Measurements from ENCODE around the gene CCL23.

CCL23 gene

DNA sequence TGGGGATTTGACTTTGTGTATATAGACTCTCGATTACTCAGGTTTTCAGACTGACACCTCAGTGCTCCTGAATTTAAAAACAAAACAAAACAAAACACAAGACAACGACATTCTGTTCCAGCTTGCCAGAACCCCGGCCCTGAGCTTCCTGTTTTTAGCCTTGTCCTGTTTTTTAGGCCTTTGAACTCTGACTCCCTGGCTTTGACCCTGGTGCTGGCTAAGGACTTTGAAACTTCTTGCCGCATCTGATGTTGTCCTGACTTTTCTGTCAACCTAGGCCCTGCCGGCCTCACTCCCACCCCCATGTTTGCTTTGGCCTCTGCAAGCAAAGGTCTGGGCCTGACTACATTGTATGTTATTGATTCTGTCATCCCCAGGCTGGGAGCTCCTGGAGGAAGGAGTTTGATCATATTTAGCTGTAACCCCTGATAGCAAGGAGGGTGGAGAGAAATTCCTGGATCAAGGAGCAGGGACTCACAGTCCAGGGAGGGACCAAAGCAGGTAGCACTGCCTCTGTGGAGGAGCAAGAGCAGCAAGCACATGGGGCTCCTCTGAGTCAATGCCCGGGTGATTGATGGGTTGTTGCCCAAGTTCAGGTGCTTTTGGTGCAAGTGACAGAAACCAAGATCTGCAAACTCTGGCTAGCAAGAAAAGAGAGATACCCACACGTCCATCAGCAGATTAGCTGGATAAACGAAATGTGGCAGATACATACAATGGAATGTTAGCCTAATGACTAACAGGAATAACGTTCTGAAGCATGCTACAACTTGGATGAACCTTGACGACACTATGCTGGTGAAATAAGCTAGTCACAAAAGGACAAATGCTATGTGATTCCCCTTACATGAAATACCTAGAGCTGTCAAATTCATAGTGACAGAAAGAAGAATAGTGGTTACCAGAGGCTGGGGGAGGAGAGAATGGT, 44.2 kb downstream of the CCL23 start:
- no peak for DNase-seq
- in situ Hi-C loops (cut with MboI; ENCODE audit: low pct_unique_long_range_greater_than_20kb, low sequenced_read_pairs): no loop called here

DNA sequence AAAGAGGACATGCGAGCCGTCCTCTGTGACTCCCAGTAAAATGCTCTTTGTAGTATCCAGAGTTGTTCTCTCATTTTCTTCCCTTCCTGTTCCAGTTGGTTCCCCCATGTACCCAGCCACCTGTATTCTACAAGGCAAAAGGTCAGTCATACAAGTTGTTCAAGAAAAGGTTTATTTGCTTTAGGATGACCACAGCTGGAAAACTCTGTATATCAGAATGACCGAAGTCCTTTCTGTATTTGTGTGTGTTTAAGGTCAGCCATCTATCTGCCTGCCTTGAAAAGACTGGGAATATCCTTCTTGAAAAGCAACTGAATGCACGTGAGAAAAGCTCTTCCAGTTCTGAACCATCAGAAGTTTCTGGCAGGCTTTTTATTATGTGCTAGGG, 44.8 kb downstream of the CCL23 start:
- DNase-seq: no peak
- in situ Hi-C loops (cut with MboI; ENCODE audit: low pct_unique_long_range_greater_than_20kb, low sequenced_read_pairs): no loop called here

DNA sequence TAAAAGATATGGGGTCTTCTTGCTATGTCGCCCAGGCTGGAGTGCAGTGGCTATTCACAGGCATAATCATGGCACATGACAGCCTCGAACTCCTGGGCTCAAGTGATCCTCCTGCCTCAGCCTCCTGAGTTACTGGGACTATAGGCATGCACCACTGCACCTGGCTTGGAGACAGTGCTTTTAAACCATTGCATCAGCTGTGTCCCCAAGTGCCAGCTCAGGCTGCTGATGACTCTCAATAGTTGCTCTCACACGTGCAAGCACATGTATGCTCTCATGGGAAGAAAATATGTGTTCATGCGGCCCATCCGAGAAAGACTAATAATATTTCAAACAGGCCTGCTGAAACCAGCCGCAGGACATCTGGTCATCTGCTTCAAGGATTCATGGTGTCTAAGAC, 45.2 kb downstream of the CCL23 start:
- in situ Hi-C loops (cut with MboI; ENCODE audit: low pct_unique_long_range_greater_than_20kb, low sequenced_read_pairs): no loop called here
- no peak for DNase-seq

DNA sequence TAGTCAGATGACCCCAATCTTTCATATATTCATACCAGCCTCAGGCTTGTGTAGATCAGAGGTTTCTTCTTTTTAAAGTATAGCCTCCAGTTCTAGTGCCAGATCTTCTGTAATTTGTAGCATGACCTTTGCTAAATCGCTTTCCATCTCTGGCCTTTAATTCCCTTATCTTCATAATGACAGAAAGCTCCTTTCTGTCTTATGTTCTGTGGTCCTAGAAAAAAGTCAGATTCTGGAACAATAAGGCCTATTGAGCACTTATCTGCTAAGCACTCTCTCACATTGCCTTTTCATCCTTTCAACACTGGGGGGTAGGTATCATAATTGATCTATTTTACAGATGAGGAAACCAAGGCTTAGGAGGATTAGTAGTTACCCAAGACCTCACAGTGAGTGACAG, 45.7 kb downstream of the CCL23 start:
- DNase-seq: no peak
- in situ Hi-C loops (cut with MboI; ENCODE audit: low pct_unique_long_range_greater_than_20kb, low sequenced_read_pairs): no loop called here

DNA sequence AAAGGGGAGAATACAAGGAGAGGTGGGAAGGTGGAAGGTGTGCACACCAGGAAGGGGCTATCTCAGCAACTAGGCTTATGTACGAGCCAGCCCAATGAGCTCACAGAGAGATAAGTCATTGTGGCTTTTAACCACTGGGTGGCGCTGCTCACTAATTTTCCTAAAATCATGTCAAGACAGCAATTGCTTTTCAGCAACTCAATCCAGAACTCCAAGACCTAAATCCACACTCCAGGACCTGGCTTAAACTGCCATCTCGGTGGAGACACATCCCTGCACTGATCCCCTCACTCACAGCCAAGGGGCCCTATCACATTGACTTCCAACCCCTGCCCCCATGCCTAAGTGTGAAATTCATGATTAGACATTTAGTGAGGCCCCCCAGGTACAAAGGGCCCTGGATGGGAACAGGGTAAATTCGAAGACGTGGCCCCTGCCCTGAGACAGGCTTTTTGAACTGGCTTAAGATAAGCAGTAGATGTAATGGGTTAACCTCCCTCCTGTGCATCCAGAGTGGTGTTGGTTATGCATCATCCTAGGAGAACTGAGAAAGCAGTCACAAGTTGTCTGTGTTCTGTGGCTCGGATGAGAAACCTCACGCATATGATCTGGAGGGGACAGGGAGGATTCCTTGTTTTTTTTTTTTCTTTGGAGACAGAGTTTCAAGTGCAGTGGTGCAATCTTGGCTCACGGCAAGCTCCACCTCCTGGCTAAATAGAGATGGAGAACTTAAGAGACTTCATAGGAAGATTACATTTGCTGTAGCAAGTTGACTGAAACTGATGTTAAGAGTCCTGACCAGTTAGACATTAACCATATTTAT, 48.0 kb downstream of the CCL23 start:
- peak; percentile 74 for DNase-seq
- in situ Hi-C loops (cut with MboI; ENCODE audit: low pct_unique_long_range_greater_than_20kb, low sequenced_read_pairs): no loop called here

DNA sequence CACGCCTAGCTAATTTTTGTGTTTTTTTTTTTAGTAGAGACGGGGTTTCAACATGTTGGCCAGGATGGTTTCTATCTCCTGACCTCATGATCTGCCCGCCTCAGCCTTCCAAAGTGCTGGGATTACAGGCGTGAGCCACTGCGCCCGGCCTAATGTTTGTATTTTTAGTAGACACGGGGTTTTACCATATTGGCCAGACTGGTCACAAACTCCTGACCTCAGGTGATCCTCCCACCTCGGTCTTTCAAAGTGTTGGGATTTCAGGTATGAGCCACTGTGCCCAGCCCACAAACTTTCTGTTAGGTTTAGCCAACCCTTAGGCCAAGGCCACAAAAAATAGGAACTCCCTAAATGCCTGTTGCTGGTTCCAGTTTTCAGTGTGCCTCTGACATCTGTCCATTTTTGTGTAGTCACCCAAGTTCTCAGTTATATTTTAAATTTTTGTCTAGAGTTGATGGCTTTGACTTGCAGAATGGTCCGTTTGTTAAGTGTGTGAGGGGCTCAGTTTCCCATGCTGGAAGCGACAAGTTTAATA, 49.2 kb downstream of the CCL23 start:
- DNase-seq: no peak
- in situ Hi-C loops (cut with MboI; ENCODE audit: low pct_unique_long_range_greater_than_20kb, low sequenced_read_pairs): no loop called here

DNA sequence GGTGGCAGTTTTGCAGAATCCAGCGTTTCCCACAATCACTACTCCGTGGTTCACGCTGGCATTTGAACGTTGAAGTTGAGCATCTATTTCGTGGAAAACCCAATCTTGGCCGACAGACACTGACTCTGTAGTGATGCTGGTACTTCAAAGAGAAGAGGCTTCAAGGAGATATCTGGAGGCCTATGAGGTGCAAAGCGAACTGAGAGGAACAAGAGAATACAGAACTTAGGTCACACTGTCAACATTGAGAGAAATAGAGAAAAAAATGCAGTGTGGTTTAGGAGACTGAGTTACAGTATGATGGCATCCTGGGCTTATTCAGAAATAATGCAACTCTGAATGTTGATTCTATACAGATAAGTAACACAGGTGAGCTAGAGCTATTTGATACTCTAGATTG, 52.5 kb downstream of the CCL23 start:
- in situ Hi-C loops (cut with MboI; ENCODE audit: low pct_unique_long_range_greater_than_20kb, low sequenced_read_pairs): no loop called here
- no peak for DNase-seq

DNA sequence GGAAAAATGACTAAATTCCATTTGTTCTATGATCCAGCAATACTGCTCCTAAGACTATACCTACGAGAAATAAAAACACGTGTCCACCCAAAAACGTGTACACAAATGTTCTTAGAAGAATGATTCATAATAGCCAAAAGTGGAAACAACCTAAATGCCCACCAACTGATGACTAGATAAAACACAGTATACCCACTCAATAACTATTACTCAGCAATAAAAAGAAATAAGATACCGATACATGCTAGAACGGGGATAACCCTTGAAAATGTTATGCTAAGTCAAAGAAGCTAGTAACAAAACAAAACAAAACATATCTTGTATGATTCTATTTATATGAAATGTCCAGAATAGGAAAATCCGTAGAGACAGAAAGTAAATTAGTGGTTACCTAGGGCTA, 54.1 kb downstream of the CCL23 start:
- in situ Hi-C loops (cut with MboI; ENCODE audit: low pct_unique_long_range_greater_than_20kb, low sequenced_read_pairs): no loop called here

More for the DNA sequence above, 54.1 kb downstream of the CCL23 start:
- no peak for DNase-seq

Data from KBM-7 (cell line).